ENCODE measurements around the gene AXL. TPM values are rescaled to one million over a fixed set of nuclear protein-coding genes. Genes with fewer than 3 reads are reported as not detected.

The AXL gene
- total RNA-seq, 1 donor from 2014 or later: 20.9 TPM

DNA sequence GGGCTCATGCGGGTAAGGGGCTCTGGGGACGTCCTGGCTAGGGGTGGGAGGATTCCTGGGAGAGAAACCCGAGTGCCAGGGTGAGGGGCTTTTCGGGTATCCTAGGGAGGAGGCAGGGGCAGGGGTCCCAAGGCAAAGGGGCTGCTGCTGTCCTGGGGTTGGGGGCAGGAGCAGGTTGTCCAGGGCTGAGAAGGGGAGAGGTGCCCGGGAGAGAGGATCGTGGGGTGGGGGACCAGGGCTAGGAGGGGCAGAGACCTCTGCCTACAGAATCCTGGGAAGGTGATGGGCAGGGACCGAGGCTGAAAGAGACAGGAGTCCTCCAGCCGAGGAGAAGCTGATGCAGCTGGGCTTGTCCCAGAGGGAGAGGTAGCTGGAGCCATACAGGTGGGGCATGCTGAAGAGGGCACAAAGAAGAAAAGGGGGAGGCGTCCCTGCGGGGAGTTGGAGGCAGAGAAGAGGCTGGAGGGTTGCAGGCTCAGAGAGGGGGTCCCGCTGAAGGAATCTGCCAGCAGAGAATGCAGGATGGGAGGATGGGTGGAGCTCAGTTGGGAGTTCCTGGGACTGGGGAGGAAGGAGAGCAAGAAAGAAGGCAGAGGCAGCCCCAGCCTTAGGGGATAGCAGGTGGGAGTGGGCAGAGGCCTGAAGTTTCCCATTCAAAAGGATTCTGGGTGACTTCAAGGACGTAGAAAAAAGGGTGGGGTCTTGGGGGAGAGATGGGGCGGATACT lies 25.4 kb upstream of the AXL start:
- Mint-ChIP-seq H3K36me3 (no peaks in the 10 kb centered on the region), H3K9me3 (no peaks in the 10 kb centered on the region), H3K27ac (peak overlapping the region; percentile 74), H3K27me3 (peaks cover 53% of the 10 kb centered on the region), H3K4me1 (ENCODE audit: unreplicated experiment) (peaks cover 18% of the 10 kb centered on the region), H3K4me3 (peak overlapping the region; percentile 92)
- DNase-seq (ENCODE audit: extremely low spot score, unreplicated experiment): no peak
- TF ChIP-seq, protein P1, sequence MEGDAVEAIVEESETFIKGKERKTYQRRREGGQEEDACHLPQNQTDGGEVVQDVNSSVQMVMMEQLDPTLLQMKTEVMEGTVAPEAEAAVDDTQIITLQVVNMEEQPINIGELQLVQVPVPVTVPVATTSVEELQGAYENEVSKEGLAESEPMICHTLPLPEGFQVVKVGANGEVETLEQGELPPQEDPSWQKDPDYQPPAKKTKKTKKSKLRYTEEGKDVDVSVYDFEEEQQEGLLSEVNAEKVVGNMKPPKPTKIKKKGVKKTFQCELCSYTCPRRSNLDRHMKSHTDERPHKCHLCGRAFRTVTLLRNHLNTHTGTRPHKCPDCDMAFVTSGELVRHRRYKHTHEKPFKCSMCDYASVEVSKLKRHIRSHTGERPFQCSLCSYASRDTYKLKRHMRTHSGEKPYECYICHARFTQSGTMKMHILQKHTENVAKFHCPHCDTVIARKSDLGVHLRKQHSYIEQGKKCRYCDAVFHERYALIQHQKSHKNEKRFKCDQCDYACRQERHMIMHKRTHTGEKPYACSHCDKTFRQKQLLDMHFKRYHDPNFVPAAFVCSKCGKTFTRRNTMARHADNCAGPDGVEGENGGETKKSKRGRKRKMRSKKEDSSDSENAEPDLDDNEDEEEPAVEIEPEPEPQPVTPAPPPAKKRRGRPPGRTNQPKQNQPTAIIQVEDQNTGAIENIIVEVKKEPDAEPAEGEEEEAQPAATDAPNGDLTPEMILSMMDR (conservative IDR thresholded peaks at IDR 0.05): no peak

DNA sequence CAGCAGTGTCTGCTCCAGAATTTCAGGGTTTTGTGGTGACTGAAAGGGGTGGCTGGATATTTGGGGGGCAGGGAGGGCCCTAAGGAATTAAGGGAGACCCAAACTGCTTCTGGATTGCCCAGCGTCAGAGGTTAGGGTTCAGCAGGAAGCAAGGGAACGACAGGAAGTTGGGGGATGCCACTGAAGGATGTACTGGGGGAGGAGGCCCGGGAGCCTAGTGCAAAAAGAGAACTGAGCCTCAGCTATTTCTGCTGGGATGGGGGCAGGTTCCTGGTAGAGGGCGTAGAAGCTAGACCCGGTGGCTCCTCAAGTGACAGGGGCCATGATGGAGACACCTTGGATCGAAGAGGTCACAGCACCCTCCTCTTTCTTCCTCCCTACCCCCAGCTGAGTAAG lies 24.9 kb upstream of the AXL start:
- H3K4me3 Mint-ChIP-seq: peak overlapping the region; percentile 92
- H3K27ac Mint-ChIP-seq: peak overlapping the region; percentile 74
- no peaks in the 10 kb centered on the region for H3K9me3 Mint-ChIP-seq
- no peaks in the 10 kb centered on the region for H3K36me3 Mint-ChIP-seq
- DNase-seq (ENCODE audit: extremely low spot score, unreplicated experiment): no peak
- TF ChIP-seq, protein P1 (conservative IDR thresholded peaks at IDR 0.05): no peak
- peaks cover 55% of the 10 kb centered on the region for H3K27me3 Mint-ChIP-seq
- H3K4me1 Mint-ChIP-seq (ENCODE audit: unreplicated experiment): peaks cover 18% of the 10 kb centered on the region

DNA sequence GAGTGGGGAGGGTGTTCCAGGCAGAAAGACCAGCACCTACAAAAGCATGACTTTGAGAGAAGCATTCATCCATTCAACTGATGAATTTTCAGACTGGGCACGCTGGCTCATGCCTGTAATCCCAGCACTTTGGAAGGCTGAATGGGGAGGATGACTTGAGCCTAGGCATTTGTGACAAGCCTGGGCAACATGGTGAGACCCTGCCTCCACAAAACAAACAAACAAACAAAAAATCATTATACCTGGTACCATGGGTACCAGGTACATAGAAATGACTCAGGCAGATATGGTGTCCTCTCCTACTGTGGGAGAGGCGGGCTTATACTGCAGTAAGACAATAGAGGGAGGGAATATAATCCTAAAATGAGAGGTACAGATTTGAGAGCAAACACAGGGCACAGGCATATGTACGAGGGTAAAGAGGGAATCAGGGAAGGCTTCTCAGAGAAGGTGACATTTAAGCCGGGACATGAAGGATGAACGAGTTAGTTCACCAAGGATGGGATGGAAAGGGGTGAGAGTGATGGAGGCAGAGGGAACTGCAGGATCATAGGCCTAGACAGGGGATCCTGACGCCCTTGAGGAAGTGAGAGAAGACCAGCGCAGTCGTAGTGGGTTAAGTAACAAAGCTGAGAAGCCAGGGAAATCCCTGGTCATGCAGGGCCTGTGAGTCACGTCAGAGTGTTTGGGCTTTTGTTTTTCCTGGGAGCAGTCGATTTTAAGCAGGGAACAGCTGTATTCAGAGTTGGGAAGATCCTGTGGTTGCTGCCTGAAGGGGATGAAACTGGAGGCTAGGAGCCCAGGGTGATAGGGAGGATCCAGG lies 23.1 kb upstream of the AXL start:
- Mint-ChIP-seq H3K9me3 (no peaks in the 10 kb centered on the region), H3K27me3 (peaks cover 43% of the 10 kb centered on the region), H3K4me1 (ENCODE audit: unreplicated experiment) (peaks cover 12% of the 10 kb centered on the region), H3K27ac (peak overlapping the region; percentile 44), H3K36me3 (no peaks in the 10 kb centered on the region), H3K4me3 (no peak overlapping the region)
- DNase-seq (ENCODE audit: extremely low spot score, unreplicated experiment): no peak
- TF ChIP-seq, protein P1 (conservative IDR thresholded peaks at IDR 0.05): no peak

DNA sequence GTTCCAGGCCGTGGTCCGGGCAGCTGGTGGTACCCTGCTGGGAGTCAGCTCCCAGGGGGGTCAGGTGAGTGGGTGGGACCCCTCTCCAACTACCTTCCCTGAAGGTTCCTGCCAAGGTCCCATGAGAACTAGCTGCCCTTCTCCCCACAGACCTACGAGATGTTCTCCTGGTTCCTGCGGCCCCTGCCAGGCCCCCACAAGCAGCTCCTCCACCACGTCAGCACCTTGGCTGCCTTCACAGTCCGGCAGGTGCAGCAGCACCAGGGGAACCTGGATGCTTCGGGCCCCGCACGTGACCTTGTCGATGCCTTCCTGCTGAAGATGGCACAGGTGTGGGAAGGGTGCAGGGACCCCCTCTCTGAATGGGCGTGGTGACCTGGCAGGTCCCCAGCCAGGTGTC lies 20.5 kb upstream of the AXL start:
- no peaks in the 10 kb centered on the region for H3K9me3 Mint-ChIP-seq
- peaks cover 10% of the 10 kb centered on the region for H3K4me1 Mint-ChIP-seq (ENCODE audit: unreplicated experiment)
- DNase-seq (ENCODE audit: extremely low spot score, unreplicated experiment): no peak
- H3K27ac Mint-ChIP-seq: no peak overlapping the region
- H3K27me3 Mint-ChIP-seq: peaks cover 25% of the 10 kb centered on the region
- TF ChIP-seq, protein P1 (conservative IDR thresholded peaks at IDR 0.05): no peak
- no peaks in the 10 kb centered on the region for H3K36me3 Mint-ChIP-seq
- no peak overlapping the region for H3K4me3 Mint-ChIP-seq

DNA sequence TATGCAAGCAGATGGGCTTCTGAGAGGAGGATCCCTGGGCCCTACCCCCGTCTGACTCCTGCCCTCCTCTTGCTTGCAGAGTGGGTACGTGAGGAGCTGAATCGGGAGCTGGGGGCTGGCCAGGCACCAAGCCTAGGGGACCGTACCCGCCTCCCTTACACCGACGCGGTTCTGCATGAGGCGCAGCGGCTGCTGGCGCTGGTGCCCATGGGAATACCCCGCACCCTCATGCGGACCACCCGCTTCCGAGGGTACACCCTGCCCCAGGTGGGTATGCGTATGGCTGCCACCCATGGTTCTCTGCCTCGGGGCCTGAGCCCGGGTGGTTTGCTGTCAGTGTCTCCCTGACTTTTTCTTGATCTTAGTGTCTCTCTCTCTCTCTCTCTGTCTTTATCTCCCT lies 15.7 kb upstream of the AXL start:
- Mint-ChIP-seq H3K27me3 (peaks cover 2% of the 10 kb centered on the region), H3K4me1 (ENCODE audit: unreplicated experiment) (peaks cover 4% of the 10 kb centered on the region), H3K4me3 (no peak overlapping the region), H3K27ac (no peak overlapping the region), H3K36me3 (no peaks in the 10 kb centered on the region), H3K9me3 (no peaks in the 10 kb centered on the region)
- TF ChIP-seq, protein P1 (conservative IDR thresholded peaks at IDR 0.05): no peak
- DNase-seq (ENCODE audit: extremely low spot score, unreplicated experiment): no peak
